ENCODE results near the gene RNF19B.

Gene RNF19B

GRCh38 chr1:32917521-32917920 lies 47.1 kb downstream of the RNF19B start:
- no peak overlapping the region for H2BK120ac ChIP-seq (ENCODE audit: low read depth, low read length)
- H3K4ac ChIP-seq (ENCODE audit: low read depth in 1 of 2, low read length in 2 of 2) = no peak overlapping the region
- H3K27me3 ChIP-seq (ENCODE audit: control insufficient read depth in 1 of 2, insufficient read depth in 1 of 2, low read length in 2 of 2) = no peaks in the 10 kb centered on the region
- no peak overlapping the region for H2BK15ac ChIP-seq (ENCODE audit: low read depth, poor library complexity, severe bottlenecking)
- DNase-seq = no peak
- no peak overlapping the region for H3K9ac ChIP-seq (ENCODE audit: low read length)
- H3K4me1 ChIP-seq (ENCODE audit: control insufficient read depth, insufficient read depth, low read depth, low read length) = peaks cover 4% of the 10 kb centered on the region
- no peaks in the 10 kb centered on the region for H3K36me3 ChIP-seq (ENCODE audit: control insufficient read depth in 1 of 2, insufficient read depth in 2 of 2, low read depth in 1 of 2, low read length in 2 of 2)
- no peak overlapping the region for H2AFZ ChIP-seq (ENCODE audit: low read depth, low read length)
- no peak overlapping the region for H2AK5ac ChIP-seq (ENCODE audit: low read length, severe bottlenecking)
- H3K79me1 ChIP-seq (replicated peaks; ENCODE audit: low read length, poor library complexity, severe bottlenecking) = no peaks in the 10 kb centered on the region
- H3K4me2 ChIP-seq (ENCODE audit: low read length, poor library complexity, severe bottlenecking) = no peak overlapping the region
- no peak overlapping the region for H2BK5ac ChIP-seq (ENCODE audit: low read depth, low read length, poor library complexity, severe bottlenecking)
- no peak overlapping the region for H4K91ac ChIP-seq (ENCODE audit: low read length)
- H3K23ac ChIP-seq (ENCODE audit: low read length in 2 of 2) = no peak overlapping the region
- WGBS = 83% methylated on average over 7 of the region's 7 CpGs
- no peak overlapping the region for H3K14ac ChIP-seq (ENCODE audit: low read length in 2 of 2)
- H3K9me3 ChIP-seq (ENCODE audit: control insufficient read depth, low read length) = no peaks in the 10 kb centered on the region
- no peak overlapping the region for H3K18ac ChIP-seq (ENCODE audit: low read depth in 1 of 2, low read length in 2 of 2)
- no peak overlapping the region for H4K8ac ChIP-seq (ENCODE audit: low read length)
- no peak overlapping the region for H3K27ac ChIP-seq (ENCODE audit: low read length, poor library complexity, severe bottlenecking)
- no peak overlapping the region for H3K4me3 ChIP-seq (ENCODE audit: insufficient read depth in 1 of 2, low read depth in 1 of 2, low read length in 2 of 2)
- H2BK12ac ChIP-seq (ENCODE audit: low read length in 2 of 2) = no peak overlapping the region

DNA sequence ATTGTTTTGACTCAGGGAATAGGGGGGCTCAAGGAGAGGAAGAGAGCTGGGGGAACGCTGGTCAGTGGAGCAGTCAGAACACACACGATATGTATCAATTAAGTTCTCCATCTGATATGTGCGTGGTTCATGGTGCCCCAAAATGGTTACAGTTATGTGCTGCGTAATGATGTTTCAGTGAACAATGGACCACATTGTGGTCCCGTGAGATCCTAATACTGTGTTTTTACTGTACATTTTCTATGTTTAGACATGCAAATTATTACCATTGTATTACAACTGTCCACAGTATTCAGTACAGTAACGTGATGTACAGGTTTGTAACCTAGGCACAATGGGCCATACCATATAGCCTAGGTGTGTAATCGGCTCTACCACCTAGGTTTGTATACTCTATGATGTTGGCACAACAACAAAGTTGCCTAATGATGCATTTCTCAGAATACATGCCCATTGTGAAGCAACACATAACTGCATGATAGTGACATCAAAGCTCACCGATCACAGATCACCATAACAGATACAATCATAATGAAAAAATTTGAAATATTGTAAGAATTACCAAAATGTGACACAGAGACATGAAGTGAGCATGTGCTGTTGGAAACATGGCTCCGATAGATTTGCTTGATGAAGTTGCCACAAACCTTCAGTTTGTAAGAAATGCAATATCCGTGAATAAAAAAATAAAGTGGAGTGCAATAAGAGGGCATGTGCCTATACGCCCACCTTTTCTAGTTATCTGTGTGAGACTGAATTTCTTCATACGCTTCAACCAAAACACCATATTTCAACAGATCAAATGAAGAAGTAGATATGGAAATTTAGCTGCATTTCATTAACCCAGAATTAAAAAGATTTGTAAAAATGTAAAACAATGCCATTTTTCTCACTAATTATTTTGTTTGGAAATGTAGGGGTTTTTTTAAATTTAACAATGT lies 48.6 kb downstream of the RNF19B start:
- no peaks in the 10 kb centered on the region for H3K27me3 ChIP-seq (ENCODE audit: control insufficient read depth in 1 of 2, insufficient read depth in 1 of 2, low read length in 2 of 2)
- no peak overlapping the region for H2BK12ac ChIP-seq (ENCODE audit: low read length in 2 of 2)
- no peak overlapping the region for H3K4ac ChIP-seq (ENCODE audit: low read depth in 1 of 2, low read length in 2 of 2)
- no peak overlapping the region for H2BK5ac ChIP-seq (ENCODE audit: low read depth, low read length, poor library complexity, severe bottlenecking)
- no peak overlapping the region for H2BK120ac ChIP-seq (ENCODE audit: low read depth, low read length)
- H3K14ac ChIP-seq (ENCODE audit: low read length in 2 of 2) = no peak overlapping the region
- no peak overlapping the region for H3K4me2 ChIP-seq (ENCODE audit: low read length, poor library complexity, severe bottlenecking)
- no peak overlapping the region for H2AFZ ChIP-seq (ENCODE audit: low read depth, low read length)
- H3K79me1 ChIP-seq (replicated peaks; ENCODE audit: low read length, poor library complexity, severe bottlenecking) = no peaks in the 10 kb centered on the region
- 96% methylated on average over 7 of the region's 12 CpGs for WGBS
- no peak overlapping the region for H4K8ac ChIP-seq (ENCODE audit: low read length)
- no peak for DNase-seq
- no peak overlapping the region for H3K4me3 ChIP-seq (ENCODE audit: insufficient read depth in 1 of 2, low read depth in 1 of 2, low read length in 2 of 2)
- H3K36me3 ChIP-seq (ENCODE audit: control insufficient read depth in 1 of 2, insufficient read depth in 2 of 2, low read depth in 1 of 2, low read length in 2 of 2) = no peaks in the 10 kb centered on the region
- H3K27ac ChIP-seq (ENCODE audit: low read length, poor library complexity, severe bottlenecking) = no peak overlapping the region
- H2AK5ac ChIP-seq (ENCODE audit: low read length, severe bottlenecking) = no peak overlapping the region
- H3K9ac ChIP-seq (ENCODE audit: low read length) = no peak overlapping the region
- no peaks in the 10 kb centered on the region for H3K9me3 ChIP-seq (ENCODE audit: control insufficient read depth, low read length)
- H3K4me1 ChIP-seq (ENCODE audit: control insufficient read depth, insufficient read depth, low read depth, low read length) = peaks cover 6% of the 10 kb centered on the region
- no peak overlapping the region for H2BK15ac ChIP-seq (ENCODE audit: low read depth, poor library complexity, severe bottlenecking)
- H3K23ac ChIP-seq (ENCODE audit: low read length in 2 of 2) = no peak overlapping the region
- H3K18ac ChIP-seq (ENCODE audit: low read depth in 1 of 2, low read length in 2 of 2) = no peak overlapping the region
- H4K91ac ChIP-seq (ENCODE audit: low read length) = no peak overlapping the region

DNA sequence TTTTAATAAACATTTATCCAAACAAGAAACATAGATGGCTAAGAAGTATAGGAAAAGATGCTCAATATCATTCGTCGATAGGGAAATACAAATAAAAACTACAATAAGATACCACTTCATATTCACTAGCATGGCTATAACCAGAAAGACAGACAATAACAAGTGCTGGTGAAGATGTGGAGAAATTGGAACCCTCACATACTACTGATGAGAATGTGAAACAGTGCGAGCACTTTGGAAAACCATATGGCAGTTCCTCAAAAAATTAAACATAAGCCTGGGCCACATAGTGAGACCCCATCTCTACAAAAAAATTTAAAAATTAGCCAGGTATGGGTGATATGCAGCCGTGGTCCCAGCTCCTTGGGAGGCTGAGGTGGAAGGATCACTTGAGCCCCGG lies 54.3 kb downstream of the RNF19B start:
- DNase-seq = no peak
- Histone ChIP-seq H2BK120ac (ENCODE audit: low read depth, low read length) (no peak overlapping the region), H3K4me2 (ENCODE audit: low read length, poor library complexity, severe bottlenecking) (no peak overlapping the region), H2AK5ac (ENCODE audit: low read length, severe bottlenecking) (no peak overlapping the region), H3K79me1 (replicated peaks; ENCODE audit: low read length, poor library complexity, severe bottlenecking) (no peaks in the 10 kb centered on the region), H4K8ac (ENCODE audit: low read length) (no peak overlapping the region), H3K4me1 (ENCODE audit: control insufficient read depth, insufficient read depth, low read depth, low read length) (peaks cover 2% of the 10 kb centered on the region), H2BK15ac (ENCODE audit: low read depth, poor library complexity, severe bottlenecking) (no peak overlapping the region), H3K36me3 (ENCODE audit: control insufficient read depth in 1 of 2, insufficient read depth in 2 of 2, low read depth in 1 of 2, low read length in 2 of 2) (no peaks in the 10 kb centered on the region), H2AFZ (ENCODE audit: low read depth, low read length) (no peak overlapping the region), H3K18ac (ENCODE audit: low read depth in 1 of 2, low read length in 2 of 2) (no peak overlapping the region), H3K23ac (ENCODE audit: low read length in 2 of 2) (no peak overlapping the region), H2BK12ac (ENCODE audit: low read length in 2 of 2) (no peak overlapping the region), H3K4me3 (ENCODE audit: insufficient read depth in 1 of 2, low read depth in 1 of 2, low read length in 2 of 2) (no peak overlapping the region), H3K27me3 (ENCODE audit: control insufficient read depth in 1 of 2, insufficient read depth in 1 of 2, low read length in 2 of 2) (peaks cover 0 to 3% of the 10 kb centered on the region in 2 experiments), H3K14ac (ENCODE audit: low read length in 2 of 2) (no peak overlapping the region), H3K27ac (ENCODE audit: low read length, poor library complexity, severe bottlenecking) (no peak overlapping the region), H2BK5ac (ENCODE audit: low read depth, low read length, poor library complexity, severe bottlenecking) (no peak overlapping the region), H4K91ac (ENCODE audit: low read length) (no peak overlapping the region), H3K9me3 (ENCODE audit: control insufficient read depth, low read length) (no peaks in the 10 kb centered on the region), H3K4ac (ENCODE audit: low read depth in 1 of 2, low read length in 2 of 2) (no peak overlapping the region), H3K9ac (ENCODE audit: low read length) (no peak overlapping the region)
- WGBS = 85% methylated on average over 4 of the region's 5 CpGs

GRCh38 chr1:32907435-32907834 lies 57.2 kb downstream of the RNF19B start:
- Histone ChIP-seq H4K91ac (ENCODE audit: low read length) (no peak overlapping the region), H3K9ac (ENCODE audit: low read length) (no peak overlapping the region), H3K4me2 (ENCODE audit: low read length, poor library complexity, severe bottlenecking) (no peak overlapping the region), H2BK5ac (ENCODE audit: low read depth, low read length, poor library complexity, severe bottlenecking) (no peak overlapping the region), H3K18ac (ENCODE audit: low read depth in 1 of 2, low read length in 2 of 2) (no peak overlapping the region), H2BK15ac (ENCODE audit: low read depth, poor library complexity, severe bottlenecking) (no peak overlapping the region), H2AK5ac (ENCODE audit: low read length, severe bottlenecking) (no peak overlapping the region), H3K27me3 (ENCODE audit: control insufficient read depth in 1 of 2, insufficient read depth in 1 of 2, low read length in 2 of 2) (peaks cover 0 to 14% of the 10 kb centered on the region in 2 experiments), H3K4me3 (ENCODE audit: insufficient read depth in 1 of 2, low read depth in 1 of 2, low read length in 2 of 2) (no peak overlapping the region), H3K27ac (ENCODE audit: low read length, poor library complexity, severe bottlenecking) (no peak overlapping the region), H2BK120ac (ENCODE audit: low read depth, low read length) (no peak overlapping the region), H3K36me3 (ENCODE audit: control insufficient read depth in 1 of 2, insufficient read depth in 2 of 2, low read depth in 1 of 2, low read length in 2 of 2) (no peaks in the 10 kb centered on the region), H3K79me1 (replicated peaks; ENCODE audit: low read length, poor library complexity, severe bottlenecking) (no peaks in the 10 kb centered on the region), H2BK12ac (ENCODE audit: low read length in 2 of 2) (no peak overlapping the region), H4K8ac (ENCODE audit: low read length) (no peak overlapping the region), H2AFZ (ENCODE audit: low read depth, low read length) (no peak overlapping the region), H3K4me1 (ENCODE audit: control insufficient read depth, insufficient read depth, low read depth, low read length) (peaks cover 2% of the 10 kb centered on the region), H3K9me3 (ENCODE audit: control insufficient read depth, low read length) (no peaks in the 10 kb centered on the region), H3K14ac (ENCODE audit: low read length in 2 of 2) (no peak overlapping the region), H3K4ac (ENCODE audit: low read depth in 1 of 2, low read length in 2 of 2) (no peak overlapping the region), H3K23ac (ENCODE audit: low read length in 2 of 2) (no peak overlapping the region)
- peak; percentile 28 for DNase-seq
- 38% methylated on average over 4 of the region's 4 CpGs for WGBS

Data from mesenchymal stem cell (in vitro differentiated cells and primary cell).